HEK293 (cell line): ENCODE measurements around the gene OR1N2.

Experiments
- CTCF ChIA-PET: fragments of 350-600 bp; formaldehyde crosslinking; extraction: SDS; loops from one replicate; lab custom pipeline; 2021; ENCODE audit warnings: antibody characterized with exemption; lab: Yijun Ruan, JAX
- POLR2A ChIA-PET: fragments of 300-600 bp; formaldehyde crosslinking; extraction: SDS; loops from one replicate; lab custom pipeline; 2020; ENCODE audit warnings: antibody characterized with exemption, inconsistent platforms; lab: Yijun Ruan, JAX
- H3K27ac ChIP-seq: fragments of 200-500 bp; sonication (Bioruptor generic); 2 replicates; pipeline ENCODE4 v1.5.1; 2014; ENCODE audit warnings: low read depth, low read length, control low read depth, inconsistent platforms; ENCODE audit errors: extremely low read depth
- H3K36me3 ChIP-seq, 2 experiments: fragments of 200-500 bp in 1 of 2; sonication (Bioruptor generic) in 1 of 2; 1 replicate in 1 of 2; 2 replicates in 1 of 2; pipeline ENCODE4 v1.5.1; 2014 to 2017; ENCODE audit warnings: inconsistent platforms in 2 of 2, low read length in 2 of 2; ENCODE audit not compliant: control insufficient read depth in 2 of 2, insufficient read depth in 1 of 2
- H3K4me1 ChIP-seq: fragments of 200-500 bp; sonication (Bioruptor generic); 2 replicates; pipeline ENCODE4 v1.5.1; 2014; ENCODE audit warnings: mild to moderate bottlenecking, low read length, inconsistent platforms; ENCODE audit not compliant: control insufficient read depth, insufficient read depth
- H3K4me3 ChIP-seq: 2 replicates; pipeline ENCODE4 v1.5.1; 2011; ENCODE audit warnings: low read depth, mild to moderate bottlenecking, control low read depth, low read length, moderate library complexity
- H3K9me3 ChIP-seq: fragments of 200-500 bp; sonication (Bioruptor generic); 2 replicates; pipeline ENCODE4 v1.5.1; 2014; ENCODE audit warnings: low read depth, low read length, inconsistent platforms; ENCODE audit not compliant: control insufficient read depth, insufficient read depth
- EGR2 ChIP-seq: fragments of 450-650 bp; formaldehyde crosslinking; IDR thresholded peaks from 2 replicates; pipeline ENCODE4 v1.5.1; 2016; ENCODE audit warnings: low read depth, missing biosample characterization, missing genetic modification characterization
- GFI1B ChIP-seq: fragments of 450-650 bp; formaldehyde crosslinking; IDR thresholded peaks from 2 replicates; pipeline ENCODE4 v1.5.1; 2016; ENCODE audit warnings: missing biosample characterization, missing genetic modification characterization
- GLIS2 ChIP-seq: fragments of 450-650 bp; formaldehyde crosslinking; IDR thresholded peaks from 2 replicates; pipeline ENCODE4 v1.5.1; 2016; ENCODE audit warnings: missing biosample characterization, missing genetic modification characterization
- IKZF3 ChIP-seq: fragments of 450-650 bp; IDR thresholded peaks from 2 replicates; pipeline ENCODE4 v1.5.0; 2018; ENCODE audit warnings: missing biosample characterization, mild to moderate bottlenecking, missing genetic modification characterization, moderate library complexity
- OVOL3 ChIP-seq: fragments of 450-650 bp; formaldehyde crosslinking; IDR thresholded peaks from 2 replicates; pipeline ENCODE4 v1.5.1; 2016; ENCODE audit warnings: missing biosample characterization, missing genetic modification characterization
- SCRT1 ChIP-seq: fragments of 450-650 bp; formaldehyde crosslinking; IDR thresholded peaks from 2 replicates; pipeline ENCODE4 v1.5.1; 2016; ENCODE audit warnings: missing biosample characterization, missing genetic modification characterization, borderline replicate concordance
- ZBTB21 ChIP-seq: fragments of 450-650 bp; formaldehyde crosslinking; IDR thresholded peaks from 2 replicates; pipeline ENCODE4 v1.5.1; 2017; ENCODE audit warnings: missing biosample characterization, missing genetic modification characterization
- ZBTB8A ChIP-seq: fragments of 450-650 bp; formaldehyde crosslinking; IDR thresholded peaks from 2 replicates; pipeline ENCODE4 v1.5.1; 2016; ENCODE audit warnings: missing biosample characterization, missing genetic modification characterization
- ZNF114 ChIP-seq: fragments of 450-650 bp; formaldehyde crosslinking; IDR thresholded peaks from 2 replicates; pipeline ENCODE4 v1.5.0; 2017; ENCODE audit warnings: missing biosample characterization, missing genetic modification characterization
- ZNF138 ChIP-seq: fragments of 450-650 bp; formaldehyde crosslinking; IDR thresholded peaks from 2 replicates; pipeline ENCODE4 v1.5.1; 2016; ENCODE audit warnings: missing biosample characterization, missing genetic modification characterization, borderline replicate concordance
- ZNF146 ChIP-seq: fragments of 450-650 bp; formaldehyde crosslinking; IDR thresholded peaks from 2 replicates; pipeline ENCODE4 v1.5.1; 2016; ENCODE audit warnings: missing biosample characterization, missing genetic modification characterization
- ZNF169 ChIP-seq: fragments of 450-650 bp; formaldehyde crosslinking; IDR thresholded peaks from 2 replicates; pipeline ENCODE4 v1.5.1; 2016; ENCODE audit warnings: missing biosample characterization, missing genetic modification characterization
- ZNF174 ChIP-seq: fragments of 450-650 bp; formaldehyde crosslinking; IDR thresholded peaks from 2 replicates; pipeline ENCODE4 v1.5.0; 2017; ENCODE audit warnings: missing biosample characterization, mild to moderate bottlenecking, missing genetic modification characterization
- ZNF184 ChIP-seq: fragments of 450-650 bp; IDR thresholded peaks from 2 replicates; pipeline ENCODE4 v1.5.1; 2018; ENCODE audit warnings: missing biosample characterization, mild to moderate bottlenecking, missing genetic modification characterization
- ZNF23 ChIP-seq: fragments of 450-650 bp; formaldehyde crosslinking; IDR thresholded peaks from 2 replicates; pipeline ENCODE4 v1.5.1; 2016; ENCODE audit warnings: missing biosample characterization, missing genetic modification characterization, borderline replicate concordance
- ZNF302 ChIP-seq: fragments of 450-650 bp; formaldehyde crosslinking; IDR thresholded peaks from 2 replicates; pipeline ENCODE4 v1.5.1; 2016; ENCODE audit warnings: missing biosample characterization, missing genetic modification characterization, low read depth
- ZNF398 ChIP-seq: fragments of 450-650 bp; formaldehyde crosslinking; IDR thresholded peaks from 2 replicates; pipeline ENCODE4 v1.5.1; 2017; ENCODE audit warnings: missing biosample characterization, missing genetic modification characterization
- ZNF426 ChIP-seq: fragments of 450-650 bp; formaldehyde crosslinking; IDR thresholded peaks from 2 replicates; pipeline ENCODE4 v1.5.1; 2017; ENCODE audit warnings: missing biosample characterization, missing genetic modification characterization, mild to moderate bottlenecking, inconsistent platforms, moderate library complexity
- ZNF48 ChIP-seq: fragments of 450-650 bp; formaldehyde crosslinking; IDR thresholded peaks from 2 replicates; pipeline ENCODE4 v1.5.1; 2016; ENCODE audit warnings: missing biosample characterization, missing genetic modification characterization
- ZNF501 ChIP-seq: fragments of 450-650 bp; formaldehyde crosslinking; IDR thresholded peaks from 2 replicates; pipeline ENCODE4 v1.5.1; 2016; ENCODE audit warnings: missing biosample characterization, missing genetic modification characterization
- ZNF521 ChIP-seq: fragments of 450-650 bp; formaldehyde crosslinking; IDR thresholded peaks from 2 replicates; pipeline ENCODE4 v1.5.1; 2017; ENCODE audit warnings: missing biosample characterization, mild to moderate bottlenecking, missing genetic modification characterization
- ZNF560 ChIP-seq: fragments of 450-650 bp; formaldehyde crosslinking; IDR thresholded peaks from 2 replicates; pipeline ENCODE4 v1.5.1; 2017; ENCODE audit warnings: missing biosample characterization, missing genetic modification characterization, borderline replicate concordance
- ZNF585B ChIP-seq: fragments of 450-650 bp; formaldehyde crosslinking; IDR thresholded peaks from 2 replicates; pipeline ENCODE4 v1.5.1; 2016; ENCODE audit warnings: missing biosample characterization, missing genetic modification characterization
- ZNF707 ChIP-seq: fragments of 450-650 bp; formaldehyde crosslinking; IDR thresholded peaks from 2 replicates; pipeline ENCODE4 v1.5.1; 2016; ENCODE audit warnings: missing biosample characterization, missing genetic modification characterization
- ZNF777 ChIP-seq: fragments of 450-650 bp; formaldehyde crosslinking; IDR thresholded peaks from 2 replicates; pipeline ENCODE4 v1.5.1; 2017; ENCODE audit warnings: missing biosample characterization, missing genetic modification characterization, borderline replicate concordance
- ZNF837 ChIP-seq: fragments of 450-650 bp; formaldehyde crosslinking; IDR thresholded peaks from 2 replicates; pipeline ENCODE4 v1.5.1; 2016; ENCODE audit warnings: missing biosample characterization, missing genetic modification characterization
- ZSCAN23 ChIP-seq: fragments of 450-650 bp; formaldehyde crosslinking; IDR thresholded peaks from 2 replicates; pipeline ENCODE4 v1.5.1; 2016; ENCODE audit warnings: missing biosample characterization, missing genetic modification characterization
- ZSCAN4 ChIP-seq: fragments of 450-650 bp; formaldehyde crosslinking; IDR thresholded peaks from 2 replicates; pipeline ENCODE4 v1.5.1; 2017; ENCODE audit warnings: missing biosample characterization, missing genetic modification characterization
- ZSCAN5A ChIP-seq: fragments of 450-650 bp; formaldehyde crosslinking; IDR thresholded peaks from 2 replicates; pipeline ENCODE4 v1.5.1; 2016; ENCODE audit warnings: missing biosample characterization, missing genetic modification characterization
- TF ChIP-seq, protein P1 (sequence below): sonication (generic); formaldehyde crosslinking; IDR thresholded peaks from 2 replicates; pipeline ENCODE4 v1.8.1; 2022; ENCODE audit warnings: mild to moderate bottlenecking, moderate library complexity, missing genetic modification reagents
- TF ChIP-seq, protein P2 (sequence below): fragments of 450-650 bp; formaldehyde crosslinking; IDR thresholded peaks from 2 replicates; pipeline ENCODE4; 2016; ENCODE audit warnings: missing biosample characterization, missing genetic modification characterization

Gene OR1N2

GRCh38 chr9:122546196-122546595, 6.7 kb upstream of the OR1N2 start:
- Histone ChIP-seq H3K27ac (no peak overlapping the region), H3K36me3 (no peaks in the 10 kb centered on the region), H3K4me3 (no peak overlapping the region), H3K9me3 (no peaks in the 10 kb centered on the region)
- POLR2A ChIA-PET, result no interaction called here
- CTCF ChIA-PET, result no interaction called here
- TF ChIP-seq, protein P1, sequence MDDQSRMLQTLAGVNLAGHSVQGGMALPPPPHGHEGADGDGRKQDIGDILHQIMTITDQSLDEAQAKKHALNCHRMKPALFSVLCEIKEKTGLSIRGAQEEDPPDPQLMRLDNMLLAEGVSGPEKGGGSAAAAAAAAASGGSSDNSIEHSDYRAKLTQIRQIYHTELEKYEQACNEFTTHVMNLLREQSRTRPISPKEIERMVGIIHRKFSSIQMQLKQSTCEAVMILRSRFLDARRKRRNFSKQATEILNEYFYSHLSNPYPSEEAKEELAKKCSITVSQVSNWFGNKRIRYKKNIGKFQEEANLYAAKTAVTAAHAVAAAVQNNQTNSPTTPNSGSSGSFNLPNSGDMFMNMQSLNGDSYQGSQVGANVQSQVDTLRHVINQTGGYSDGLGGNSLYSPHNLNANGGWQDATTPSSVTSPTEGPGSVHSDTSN (CRISPR knock-in tag), result no peak
- TF ChIP-seq ZNF426 (tag by site-specific recombination) (no peak), ZNF521 (tag by site-specific recombination) (no peak), ZNF184 (tag by site-specific recombination) (no peak), ZBTB21 (tag by site-specific recombination) (no peak), ZNF777 (tag by site-specific recombination) (no peak), GFI1B (no peak), SCRT1 (tag by site-specific recombination) (no peak), ZNF707 (tag by site-specific recombination) (no peak), ZNF146 (tag by site-specific recombination) (no peak), ZNF560 (tag by site-specific recombination) (no peak), ZNF302 (tag by site-specific recombination) (no peak), ZNF501 (tag by site-specific recombination) (no peak), EGR2 (tag by site-specific recombination) (no peak), ZNF398 (tag by site-specific recombination) (no peak), ZNF138 (no peak), ZNF585B (tag by site-specific recombination) (no peak), ZSCAN23 (tag by site-specific recombination) (no peak), ZSCAN4 (tag by site-specific recombination) (no peak), ZNF114 (tag by site-specific recombination) (no peak)
- TF ChIP-seq, all 188 proteins: peak for 0
- H3K4me1 ChIP-seq, result no peaks in the 10 kb centered on the region

DNA sequence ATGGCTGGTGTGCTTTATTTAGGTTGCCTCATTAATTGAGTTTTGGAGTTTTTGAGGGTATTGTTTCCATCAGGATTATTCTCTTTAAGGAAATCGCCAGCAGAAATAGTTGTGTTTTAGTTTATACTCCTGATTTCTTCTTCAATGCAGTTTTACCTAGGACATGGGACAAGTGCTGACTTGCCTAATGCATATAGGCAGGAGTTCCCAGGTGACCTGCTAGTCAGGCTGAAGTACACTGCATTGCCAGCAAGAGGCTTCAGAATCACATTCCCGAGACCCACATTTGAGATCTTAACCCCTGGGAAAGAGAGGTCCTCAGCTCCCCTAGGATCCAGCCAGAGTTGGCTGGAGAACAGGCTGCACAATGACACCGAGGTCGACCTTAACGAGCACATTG, 1.5 kb upstream of the OR1N2 start:
- H3K9me3 ChIP-seq, result no peaks in the 10 kb centered on the region
- TF ChIP-seq ZNF48 (tag by site-specific recombination) (no peak), ZNF169 (tag by site-specific recombination) (no peak), ZNF23 (no peak), IKZF3 (tag by site-specific recombination) (no peak), ZBTB8A (no peak), GLIS2 (tag by site-specific recombination) (no peak), ZNF302 (tag by site-specific recombination) (no peak), ZNF837 (tag by site-specific recombination) (no peak), ZNF174 (tag by site-specific recombination) (no peak), ZSCAN5A (tag by site-specific recombination) (no peak), OVOL3 (tag by site-specific recombination) (no peak)
- TF ChIP-seq, protein P2, sequence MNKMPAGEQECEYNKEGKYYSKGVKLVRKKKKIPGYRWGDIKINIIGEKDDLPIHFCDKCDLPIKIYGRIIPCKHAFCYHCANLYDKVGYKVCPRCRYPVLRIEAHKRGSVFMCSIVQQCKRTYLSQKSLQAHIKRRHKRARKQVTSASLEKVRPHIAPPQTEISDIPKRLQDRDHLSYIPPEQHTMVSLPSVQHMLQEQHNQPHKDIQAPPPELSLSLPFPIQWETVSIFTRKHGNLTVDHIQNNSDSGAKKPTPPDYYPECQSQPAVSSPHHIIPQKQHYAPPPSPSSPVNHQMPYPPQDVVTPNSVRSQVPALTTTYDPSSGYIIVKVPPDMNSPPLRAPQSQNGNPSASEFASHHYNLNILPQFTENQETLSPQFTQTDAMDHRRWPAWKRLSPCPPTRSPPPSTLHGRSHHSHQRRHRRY (tag by site-specific recombination), result no peak

More for the DNA sequence above, 1.5 kb upstream of the OR1N2 start:
- ChIA-PET CTCF (interaction anchor here (0.7 to 1.2 kb wide), 2 partner anchors 51 to 371 kb away, joined by 3 read pairs; no protein-coding TSS in a partner anchor), POLR2A (no interaction called here)
- no peaks in the 10 kb centered on the region for H3K4me1 ChIP-seq
- H3K36me3 ChIP-seq, result no peaks in the 10 kb centered on the region
- no peak overlapping the region for H3K4me3 ChIP-seq
- no peak overlapping the region for H3K27ac ChIP-seq
